Hepatocyte (in vitro differentiated cells): ENCODE measurements around the gene PTPRZ1. TPM values are rescaled to one million over a fixed set of nuclear protein-coding genes. Genes with fewer than 3 reads are reported as not detected.

Experiments used
- DNase-seq: peaks from one replicate; pipeline ENCODE4 v3.0.0-alpha.2; 2016; ENCODE audit warnings: low spot score
- H2AFZ ChIP-seq: fragments of 200-600 bp; sonication (generic); 2 replicates; pipeline ENCODE4 v1.6.0; 2016; ENCODE audit warnings: antibody characterized with exemption, mild to moderate bottlenecking
- H3K27ac ChIP-seq: fragments of 200-600 bp; sonication (generic); 2 replicates; pipeline ENCODE4 v1.5.1; 2016; ENCODE audit warnings: mild to moderate bottlenecking
- H3K27me3 ChIP-seq: fragments of 200-600 bp; sonication (generic); 2 replicates; pipeline ENCODE4 v1.6.1; 2016
- H3K36me3 ChIP-seq: fragments of 200-600 bp; sonication (generic); replicated peaks from 2 replicates; pipeline ENCODE4 v1.5.1; 2016; ENCODE audit warnings: low read depth; ENCODE audit not compliant: insufficient read depth
- H3K4me1 ChIP-seq: fragments of 200-600 bp; sonication (generic); 2 replicates; pipeline ENCODE4 v1.5.1; 2016; ENCODE audit warnings: mild to moderate bottlenecking, moderate library complexity; ENCODE audit not compliant: insufficient read depth
- H3K4me2 ChIP-seq: fragments of 200-600 bp; sonication (generic); 2 replicates; pipeline ENCODE4 v1.6.0; 2016
- H3K4me3 ChIP-seq: fragments of 200-600 bp; sonication (generic); 2 replicates; pipeline ENCODE4 v1.5.1; 2016; ENCODE audit warnings: mild to moderate bottlenecking
- H3K79me2 ChIP-seq: fragments of 200-600 bp; sonication (generic); 2 replicates; pipeline ENCODE4 v1.6.0; 2017; ENCODE audit warnings: mild to moderate bottlenecking
- H3K9me2 ChIP-seq: fragments of 200-600 bp; sonication (generic); replicated peaks from 2 replicates; pipeline ENCODE4 v1.6.0; 2017; ENCODE audit warnings: mild to moderate bottlenecking; ENCODE audit not compliant: insufficient read depth
- H3K9me3 ChIP-seq: fragments of 200-600 bp; sonication (generic); 2 replicates; pipeline ENCODE4 v1.5.1; 2016; ENCODE audit warnings: low read depth, mild to moderate bottlenecking
- H4K20me1 ChIP-seq: fragments of 200-600 bp; sonication (generic); 2 replicates; pipeline ENCODE4 v1.6.0; 2016; ENCODE audit warnings: mild to moderate bottlenecking; ENCODE audit not compliant: insufficient read depth, poor library complexity, severe bottlenecking
- CTCF ChIP-seq: fragments of 200-600 bp; sonication (generic); IDR thresholded peaks from 2 replicates; pipeline ENCODE4 v1.5.1; 2016; ENCODE audit warnings: antibody characterized with exemption, mild to moderate bottlenecking; ENCODE audit not compliant: poor library complexity
- EZH2 ChIP-seq: fragments of 200-600 bp; sonication (generic); IDR thresholded peaks from 2 replicates; pipeline ENCODE4 v1.6.1; 2016; ENCODE audit warnings: antibody characterized with exemption, mild to moderate bottlenecking, borderline replicate concordance
- EZH2phosphoT487 ChIP-seq: fragments of 200-600 bp; sonication (generic); IDR thresholded peaks from one replicate; pipeline ENCODE4 v1.6.1; 2018; ENCODE audit warnings: antibody characterized with exemption, mild to moderate bottlenecking, low read depth, moderate library complexity; ENCODE audit not compliant: unreplicated experiment, severe bottlenecking
- WGBS: methylation state at CpG from one replicate; pipeline ENCODE4 v1.1.6; 2016; ENCODE audit warnings: low lambda C conversion rate; ENCODE audit errors: missing lambda C conversion rate; 5-methylcytosine and 5-hydroxymethylcytosine counted together
- polyA plus RNA-seq: library from polyadenylated mRNA; unstranded; fragments of >200 nt; fragmentation: Nextera tagmentation; extraction: Ambion mirVana; gene quantifications from 2 replicates; pipeline ENCODE4 v1.2.1, GENCODE V29; 2016
- total RNA-seq: library from RNA; depleted of rRNA; stranded (reverse); fragments of >200 nt; gene quantifications from 2 replicates; pipeline ENCODE4 v1.2.3, GENCODE V29; 2014

The PTPRZ1 gene
- total and polyA plus RNA-seq, 2 experiments from 2014 or later: 0.41 to 5.0 TPM

- Histone ChIP-seq H3K27ac (no peak overlapping the region), H3K27me3 (no peaks in the 10 kb centered on the region), H4K20me1 (no peaks in the 10 kb centered on the region), H3K4me2 (no peak overlapping the region), H3K4me1 (no peaks in the 10 kb centered on the region), H3K4me3 (no peak overlapping the region), H2AFZ (no peak overlapping the region), H3K9me2 (no peaks in the 10 kb centered on the region), H3K9me3 (no peaks in the 10 kb centered on the region), H3K36me3 (no peaks in the 10 kb centered on the region), H3K79me2 (no peaks in the 10 kb centered on the region)
- DNase-seq: no peak
- WGBS: 58% methylated on average over 4 of the region's 4 CpGs
- TF ChIP-seq EZH2: no peak
- no peak for TF ChIP-seq EZH2phosphoT487
- no peak for TF ChIP-seq CTCF
These were observed 87.7 kb downstream of the PTPRZ1 start for GRCh38 chr7:121960678-121961077.

DNA sequence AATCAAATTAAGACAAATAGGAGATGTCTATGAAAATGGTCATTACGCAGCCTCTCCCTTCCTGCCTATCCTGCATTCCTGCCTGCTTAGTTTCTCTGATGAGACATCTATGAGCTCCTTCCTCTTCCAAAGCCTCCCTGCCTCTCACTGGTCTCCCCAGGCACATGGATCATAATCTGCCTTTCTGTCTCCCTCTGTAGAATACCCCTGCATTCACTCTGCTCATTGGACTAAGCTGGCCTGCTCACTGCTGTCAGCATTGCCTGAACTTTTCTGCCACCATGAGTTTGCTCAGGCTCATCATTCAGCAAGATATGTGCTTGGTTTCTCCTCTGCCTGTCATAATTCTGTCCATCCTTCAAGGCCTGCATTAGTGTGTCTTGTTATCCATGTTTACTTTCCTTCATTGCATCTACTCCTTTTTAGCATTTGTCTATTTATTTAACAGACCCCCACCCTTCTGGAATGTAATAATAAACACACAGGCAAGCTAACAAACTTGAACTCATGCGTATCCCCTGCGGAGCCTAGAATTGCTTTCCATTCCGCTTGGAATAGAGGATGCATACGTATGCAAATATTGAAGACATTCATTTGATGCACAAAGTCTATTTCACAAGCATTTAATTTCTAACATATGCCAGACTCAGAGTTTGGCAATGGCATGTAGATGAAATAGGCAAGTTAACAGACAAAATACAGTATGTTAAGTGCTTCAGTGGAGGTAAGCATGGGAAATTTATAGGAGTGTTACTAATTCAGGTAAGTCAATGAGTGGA lies 88.3 kb downstream of the PTPRZ1 start:
- Histone ChIP-seq H3K9me2 (no peaks in the 10 kb centered on the region), H4K20me1 (no peaks in the 10 kb centered on the region), H3K79me2 (no peaks in the 10 kb centered on the region), H2AFZ (no peak overlapping the region), H3K4me3 (no peak overlapping the region), H3K27ac (no peak overlapping the region), H3K4me1 (no peaks in the 10 kb centered on the region), H3K36me3 (no peaks in the 10 kb centered on the region), H3K27me3 (no peaks in the 10 kb centered on the region), H3K9me3 (no peaks in the 10 kb centered on the region), H3K4me2 (no peak overlapping the region)
- peak; percentile 11 for DNase-seq
- WGBS: 73% methylated on average over 5 of the region's 5 CpGs
- TF ChIP-seq EZH2: no peak
- no peak for TF ChIP-seq EZH2phosphoT487
- peak; percentile 10 for TF ChIP-seq CTCF

- 83% methylated on average over 2 of the region's 2 CpGs for WGBS
- H3K9me3 ChIP-seq: no peaks in the 10 kb centered on the region
- no peak overlapping the region for H3K4me2 ChIP-seq
- H3K4me1 ChIP-seq: no peaks in the 10 kb centered on the region
- H4K20me1 ChIP-seq: no peaks in the 10 kb centered on the region
- H3K4me3 ChIP-seq: no peak overlapping the region
- DNase-seq: no peak
- H3K9me2 ChIP-seq: peaks cover 4% of the 10 kb centered on the region
- no peak overlapping the region for H2AFZ ChIP-seq
- no peak overlapping the region for H3K27ac ChIP-seq
- H3K27me3 ChIP-seq: no peaks in the 10 kb centered on the region
- H3K36me3 ChIP-seq: no peaks in the 10 kb centered on the region
- H3K79me2 ChIP-seq: no peaks in the 10 kb centered on the region
- TF ChIP-seq EZH2phosphoT487: no peak
- no peak for TF ChIP-seq CTCF
- no peak for TF ChIP-seq EZH2
These were observed 93.4 kb downstream of the PTPRZ1 start for GRCh38 chr7:121966276-121966934.
